LNCaP clone FGC (cell line): ENCODE results near the gene PRR14L.
"Not testable (repeated sequence)": the region's sequence is repeated elsewhere in the genome, so short reads cannot be mapped to it uniquely, and the experiment has no call there.

ENCODE experiments used
- DNase-seq: peaks from one replicate; pipeline ENCODE4 v3.0.0-alpha.2; 2011; ENCODE audit warnings: low read depth
- H3K4me3 ChIP-seq: 2 replicates; pipeline ENCODE4 v1.5.1; 2011; ENCODE audit warnings: mild to moderate bottlenecking, low read depth, low read length, control low read depth
- TF ChIP-seq, protein P1 (sequence below): IDR thresholded peaks from 2 replicates; pipeline ENCODE4 v1.5.1; 2012; ENCODE audit warnings: mild to moderate bottlenecking; ENCODE audit not compliant: control insufficient read depth, insufficient read depth; ENCODE audit errors: extremely low read depth

The PRR14L gene

GRCh38 chr22:31730344-31730711, 19.6 kb downstream of the PRR14L start:
- TF ChIP-seq, protein P1, sequence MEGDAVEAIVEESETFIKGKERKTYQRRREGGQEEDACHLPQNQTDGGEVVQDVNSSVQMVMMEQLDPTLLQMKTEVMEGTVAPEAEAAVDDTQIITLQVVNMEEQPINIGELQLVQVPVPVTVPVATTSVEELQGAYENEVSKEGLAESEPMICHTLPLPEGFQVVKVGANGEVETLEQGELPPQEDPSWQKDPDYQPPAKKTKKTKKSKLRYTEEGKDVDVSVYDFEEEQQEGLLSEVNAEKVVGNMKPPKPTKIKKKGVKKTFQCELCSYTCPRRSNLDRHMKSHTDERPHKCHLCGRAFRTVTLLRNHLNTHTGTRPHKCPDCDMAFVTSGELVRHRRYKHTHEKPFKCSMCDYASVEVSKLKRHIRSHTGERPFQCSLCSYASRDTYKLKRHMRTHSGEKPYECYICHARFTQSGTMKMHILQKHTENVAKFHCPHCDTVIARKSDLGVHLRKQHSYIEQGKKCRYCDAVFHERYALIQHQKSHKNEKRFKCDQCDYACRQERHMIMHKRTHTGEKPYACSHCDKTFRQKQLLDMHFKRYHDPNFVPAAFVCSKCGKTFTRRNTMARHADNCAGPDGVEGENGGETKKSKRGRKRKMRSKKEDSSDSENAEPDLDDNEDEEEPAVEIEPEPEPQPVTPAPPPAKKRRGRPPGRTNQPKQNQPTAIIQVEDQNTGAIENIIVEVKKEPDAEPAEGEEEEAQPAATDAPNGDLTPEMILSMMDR: peak; percentile 26; the same call in 1 of the 2 replicates
- no peak for DNase-seq
- no peak overlapping the region for H3K4me3 ChIP-seq

DNA sequence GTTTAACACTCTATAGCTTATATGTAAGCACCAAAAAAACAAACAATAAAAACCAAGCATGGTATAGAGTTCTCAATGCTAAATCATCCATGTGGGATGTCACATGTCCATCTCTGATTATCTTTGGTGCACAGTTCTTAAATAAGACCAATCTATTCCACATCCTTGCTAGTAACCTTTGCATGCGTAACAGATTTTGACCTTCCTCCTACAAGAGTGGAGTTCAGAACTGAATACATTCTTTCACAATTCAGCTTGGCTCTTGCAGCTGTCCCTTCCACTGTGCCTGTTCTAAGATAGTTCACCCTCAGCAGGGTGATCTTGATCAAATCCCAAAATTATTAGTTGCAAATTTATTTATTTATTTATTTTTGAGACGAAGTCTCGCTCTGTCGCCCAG, 21.1 kb downstream of the PRR14L start:
- TF ChIP-seq, protein P1: no peak
- DNase-seq: no peak
- H3K4me3 ChIP-seq: no peak overlapping the region

DNA sequence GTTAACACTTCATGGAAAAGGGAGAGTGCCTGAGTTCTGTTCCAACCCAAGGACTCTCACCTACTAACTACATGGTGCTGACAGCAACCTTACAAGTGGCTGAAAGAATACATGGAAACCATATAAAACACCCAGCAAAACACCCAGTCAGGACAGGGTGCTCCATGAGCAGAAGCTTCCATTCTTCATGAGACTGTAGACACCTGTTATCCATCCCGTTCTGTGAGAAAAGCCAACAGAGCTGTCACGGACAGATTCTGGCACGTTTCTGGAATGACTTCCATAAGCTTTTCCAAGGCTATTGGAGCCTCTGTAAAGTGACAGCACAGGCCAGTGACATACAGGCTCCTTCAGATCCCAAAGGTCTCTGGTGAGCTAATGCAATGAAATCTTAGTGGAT, 23.2 kb downstream of the PRR14L start:
- TF ChIP-seq, protein P1: no peak
- no peak for DNase-seq

GRCh38 chr22:31723723-31724122, 26.2 kb downstream of the PRR14L start:
- no peak overlapping the region for H3K4me3 ChIP-seq
- DNase-seq: no peak
- TF ChIP-seq, protein P1: no peak

More for the DNA sequence above, 23.2 kb downstream of the PRR14L start:
- no peak overlapping the region for H3K4me3 ChIP-seq

- DNase-seq: no peak
- H3K4me3 ChIP-seq: no peak overlapping the region
- TF ChIP-seq, protein P1: no peak
Observed at GRCh38 chr22:31719850-31720471, 30.0 kb downstream of the PRR14L start.

- H3K4me3 ChIP-seq: no peak overlapping the region
- TF ChIP-seq, protein P1: no peak
- peak; percentile 74 for DNase-seq
Observed at GRCh38 chr22:31715147-31715778, 34.7 kb downstream of the PRR14L start.

GRCh38 chr22:31711226-31711625, 38.7 kb downstream of the PRR14L start:
- H3K4me3 ChIP-seq, DNase-seq: not testable (repeated sequence)
